ENCODE results near the gene IFT57. TPM values are rescaled to one million over a fixed set of nuclear protein-coding genes. Genes with fewer than 3 reads are reported as not detected.

IFT57 gene
- total and polyA plus RNA-seq, 4 experiments from 2014 or later = 24.1 to 55.2 (median 38.5) TPM

- POLR2A ChIA-PET (ENCODE audit: partially characterized antibody) = interaction anchor here (0.7 to 15.2 kb wide), 26 partner anchors 8 to 603 kb away, joined by 3 to 531 read pairs (median 4); partner anchors contain the start of genes BBX, CD47, CIP2A and DZIP3
- Histone ChIP-seq H3K27me3 (ENCODE audit: insufficient read depth, low read length) (no peaks in the 10 kb centered on the region), H3K4me1 (ENCODE audit: insufficient read depth, low read length) (peaks cover 74% of the 10 kb centered on the region), H3K27ac (ENCODE audit: low read depth, low read length) (peak overlapping the region; percentile 86), H3K9me3 (ENCODE audit: control insufficient read depth in 1 of 2, low read length in 2 of 2) (no peaks in the 10 kb centered on the region), H3K36me3 (ENCODE audit: insufficient read depth, low read length) (no peaks in the 10 kb centered on the region), H3K4me3 (ENCODE audit: low read length in 2 of 2) (peak overlapping the region; percentile 71 to 87)
- H3K27ac Mint-ChIP-seq = peak overlapping the region; percentile 92 to 100 (median 98)
- CTCF ChIA-PET (ENCODE audit: partially characterized antibody) = interaction anchor here (1.0 to 4.9 kb wide), 6 partner anchors 28 to 198 kb away, joined by 3 to 32 read pairs (median 3); no protein-coding TSS in a partner anchor
- peak overlapping the region; percentile 84 to 94 (median 92) for H3K4me3 Mint-ChIP-seq
- H3K4me1 Mint-ChIP-seq = peaks cover 61 to 89% (median 75%) of the 10 kb centered on the region in 4 donors
- peaks cover 0 to 6% (median 0%) of the 10 kb centered on the region in 8 donors for H3K9me3 Mint-ChIP-seq
- H3K36me3 Mint-ChIP-seq = peaks cover 15 to 19% of the 10 kb centered on the region in 2 donors
- DNase-seq = peak; percentile 78 to 86 (median 82)
- intact Hi-C loops (cut with micrococcal nuclease) = loop anchor here (1.0 to 5.0 kb wide), 4 partner anchors 24 to 138 kb away; partner anchors contain the start of genes CD47 and IFT57
- no peaks in the 10 kb centered on the region for H3K27me3 Mint-ChIP-seq
Measured at GRCh38 chr3:108125550-108126071, 96.6 kb downstream of the IFT57 start.

- POLR2A ChIA-PET (ENCODE audit: partially characterized antibody) = interaction anchor here (0.7 to 15.2 kb wide), 18 partner anchors 9 to 602 kb away, joined by 3 to 531 read pairs (median 5); partner anchors contain the start of genes BBX, CD47 and IFT57
- H3K27ac Mint-ChIP-seq = peak overlapping the region; percentile 92 to 100 (median 98)
- H3K4me1 Mint-ChIP-seq = peaks cover 59 to 86% (median 73%) of the 10 kb centered on the region in 4 donors
- Histone ChIP-seq H3K4me3 (ENCODE audit: low read length in 2 of 2) (peak overlapping the region; percentile 71 to 87), H3K27me3 (ENCODE audit: insufficient read depth, low read length) (no peaks in the 10 kb centered on the region), H3K4me1 (ENCODE audit: insufficient read depth, low read length) (peaks cover 71% of the 10 kb centered on the region), H3K36me3 (ENCODE audit: insufficient read depth, low read length) (no peaks in the 10 kb centered on the region), H3K9me3 (ENCODE audit: control insufficient read depth in 1 of 2, low read length in 2 of 2) (no peaks in the 10 kb centered on the region), H3K27ac (ENCODE audit: low read depth, low read length) (peak overlapping the region; percentile 86)
- intact Hi-C loops (cut with micrococcal nuclease) = loop anchor here (1.0 to 5.0 kb wide), 4 partner anchors 24 to 138 kb away; partner anchors contain the start of genes CD47 and IFT57
- H3K27me3 Mint-ChIP-seq = no peaks in the 10 kb centered on the region
- H3K4me3 Mint-ChIP-seq = peak overlapping the region; percentile 84 to 94 (median 92)
- peaks cover 15 to 18% of the 10 kb centered on the region in 2 donors for H3K36me3 Mint-ChIP-seq
- DNase-seq = no peak
- peaks cover 0 to 6% (median 0%) of the 10 kb centered on the region in 8 donors for H3K9me3 Mint-ChIP-seq
- CTCF ChIA-PET (ENCODE audit: partially characterized antibody) = interaction anchor here (1.0 to 4.9 kb wide), 6 partner anchors 28 to 197 kb away, joined by 3 to 32 read pairs (median 3); no protein-coding TSS in a partner anchor
Measured at GRCh38 chr3:108125153-108125543, 97.1 kb downstream of the IFT57 start.

- H3K4me1 Mint-ChIP-seq = peaks cover 58 to 86% (median 73%) of the 10 kb centered on the region in 4 donors
- intact Hi-C loops (cut with micrococcal nuclease) = loop anchor here (1.0 to 5.0 kb wide), 4 partner anchors 23 to 137 kb away; partner anchors contain the start of genes CD47 and IFT57
- ChIA-PET CTCF (ENCODE audit: partially characterized antibody) (interaction anchor here (1.0 to 4.9 kb wide), 5 partner anchors 31 to 280 kb away, joined by 3 to 32 read pairs (median 3); no protein-coding TSS in a partner anchor), POLR2A (ENCODE audit: partially characterized antibody) (interaction anchor here (0.9 to 15.2 kb wide), 11 partner anchors 10 to 185 kb away, joined by 3 to 531 read pairs (median 12); partner anchors contain the start of genes CD47 and IFT57)
- H3K4me1 ChIP-seq (ENCODE audit: insufficient read depth, low read length) = peaks cover 69% of the 10 kb centered on the region
- no peaks in the 10 kb centered on the region for H3K9me3 ChIP-seq (ENCODE audit: control insufficient read depth in 1 of 2, low read length in 2 of 2)
- peak overlapping the region; percentile 71 to 87 for H3K4me3 ChIP-seq (ENCODE audit: low read length in 2 of 2)
- no peaks in the 10 kb centered on the region for H3K36me3 ChIP-seq (ENCODE audit: insufficient read depth, low read length)
- no peaks in the 10 kb centered on the region for H3K27me3 Mint-ChIP-seq
- H3K27ac ChIP-seq (ENCODE audit: low read depth, low read length) = peak overlapping the region; percentile 86
- H3K36me3 Mint-ChIP-seq = peaks cover 12 to 14% of the 10 kb centered on the region in 2 donors
- peaks cover 0 to 6% (median 0%) of the 10 kb centered on the region in 8 donors for H3K9me3 Mint-ChIP-seq
- peak; percentile 74 to 90 (median 79) for DNase-seq
- H3K27ac Mint-ChIP-seq = peak overlapping the region; percentile 92 to 100 (median 98)
- no peaks in the 10 kb centered on the region for H3K27me3 ChIP-seq (ENCODE audit: insufficient read depth, low read length)
- H3K4me3 Mint-ChIP-seq = peak overlapping the region; percentile 84 to 94 (median 92)
Measured at GRCh38 chr3:108124337-108125152, 97.7 kb downstream of the IFT57 start.

GRCh38 chr3:108123326-108123725, 98.9 kb downstream of the IFT57 start:
- peaks cover 6 to 8% of the 10 kb centered on the region in 2 donors for H3K36me3 Mint-ChIP-seq
- Histone ChIP-seq H3K9me3 (ENCODE audit: control insufficient read depth in 1 of 2, low read length in 2 of 2) (no peaks in the 10 kb centered on the region), H3K27me3 (ENCODE audit: insufficient read depth, low read length) (no peaks in the 10 kb centered on the region), H3K27ac (ENCODE audit: low read depth, low read length) (no peak overlapping the region), H3K4me1 (ENCODE audit: insufficient read depth, low read length) (peaks cover 60% of the 10 kb centered on the region), H3K4me3 (ENCODE audit: low read length in 2 of 2) (no peak overlapping the region), H3K36me3 (ENCODE audit: insufficient read depth, low read length) (no peaks in the 10 kb centered on the region)
- CTCF ChIA-PET (ENCODE audit: partially characterized antibody) = interaction anchor here (1.0 to 4.9 kb wide), 4 partner anchors 30 to 281 kb away, joined by 3 to 32 read pairs (median 4); no protein-coding TSS in a partner anchor
- H3K27me3 Mint-ChIP-seq = no peaks in the 10 kb centered on the region
- H3K4me3 Mint-ChIP-seq = peak overlapping the region in 5 of 8 donors; percentile 17 to 42 (median 23)
- no peak for DNase-seq
- POLR2A ChIA-PET (ENCODE audit: partially characterized antibody) = interaction anchor here (1.3 to 15.2 kb wide), 4 partner anchors 11 to 184 kb away, joined by 3 to 531 read pairs (median 78); partner anchors contain the start of genes CD47 and IFT57
- intact Hi-C loops (cut with micrococcal nuclease) = no loop called here
- peak overlapping the region; percentile 2 to 98 (median 82) for H3K27ac Mint-ChIP-seq
- H3K4me1 Mint-ChIP-seq = peaks cover 47 to 84% (median 69%) of the 10 kb centered on the region in 4 donors
- H3K9me3 Mint-ChIP-seq = peaks cover 0 to 3% (median 0%) of the 10 kb centered on the region in 8 donors

- H3K36me3 ChIP-seq (ENCODE audit: insufficient read depth, low read length) = no peaks in the 10 kb centered on the region
- Mint-ChIP-seq H3K36me3 (peaks cover under 1 to 2% of the 10 kb centered on the region in 2 donors), H3K4me1 (peaks cover 40 to 79% (median 66%) of the 10 kb centered on the region in 4 donors), H3K27me3 (no peaks in the 10 kb centered on the region), H3K9me3 (no peaks in the 10 kb centered on the region), H3K4me3 (peak overlapping the region in 1 of 8 donors; percentile 42), H3K27ac (peak overlapping the region in 6 of 7 donors; percentile 10 to 85 (median 76))
- H3K4me3 ChIP-seq (ENCODE audit: low read length in 2 of 2) = no peak overlapping the region
- no peaks in the 10 kb centered on the region for H3K27me3 ChIP-seq (ENCODE audit: insufficient read depth, low read length)
- peaks cover 49% of the 10 kb centered on the region for H3K4me1 ChIP-seq (ENCODE audit: insufficient read depth, low read length)
- intact Hi-C loops (cut with micrococcal nuclease) = no loop called here
- no peak for DNase-seq
- H3K9me3 ChIP-seq (ENCODE audit: control insufficient read depth in 1 of 2, low read length in 2 of 2) = no peaks in the 10 kb centered on the region
- ChIA-PET CTCF (ENCODE audit: partially characterized antibody) (interaction anchor here (1.4 kb wide), 2 partner anchors 23 to 30 kb away, joined by 4 to 8 read pairs; no protein-coding TSS in a partner anchor), POLR2A (ENCODE audit: partially characterized antibody) (interaction anchor here (1.5 to 15.2 kb wide), 2 partner anchors 15 to 30 kb away, joined by 3 to 531 read pairs; partner anchors contain the start of gene CD47)
- no peak overlapping the region for H3K27ac ChIP-seq (ENCODE audit: low read depth, low read length)
Measured at GRCh38 chr3:108122276-108122675, 99.9 kb downstream of the IFT57 start.

- peak overlapping the region in 4 of 8 donors; percentile 15 to 46 (median 38) for H3K4me3 Mint-ChIP-seq
- no peaks in the 10 kb centered on the region for H3K27me3 Mint-ChIP-seq
- Histone ChIP-seq H3K4me1 (ENCODE audit: insufficient read depth, low read length) (peaks cover 23% of the 10 kb centered on the region), H3K27ac (ENCODE audit: low read depth, low read length) (no peak overlapping the region), H3K9me3 (ENCODE audit: control insufficient read depth in 1 of 2, low read length in 2 of 2) (no peaks in the 10 kb centered on the region), H3K36me3 (ENCODE audit: insufficient read depth, low read length) (no peaks in the 10 kb centered on the region), H3K4me3 (ENCODE audit: low read length in 2 of 2) (no peak overlapping the region), H3K27me3 (ENCODE audit: insufficient read depth, low read length) (no peaks in the 10 kb centered on the region)
- H3K4me1 Mint-ChIP-seq = peaks cover 20 to 56% (median 45%) of the 10 kb centered on the region in 4 donors
- no peaks in the 10 kb centered on the region for H3K36me3 Mint-ChIP-seq
- peak overlapping the region in 5 of 7 donors; percentile 5 to 73 (median 52) for H3K27ac Mint-ChIP-seq
- ChIA-PET CTCF (ENCODE audit: partially characterized antibody) (no interaction called here), POLR2A (ENCODE audit: partially characterized antibody) (interaction anchor here (15.2 kb wide), 1 partner anchor 27 kb away, joined by 531 read pairs; the partner anchor contains the start of gene CD47)
- no peak for DNase-seq
- intact Hi-C loops (cut with micrococcal nuclease) = no loop called here
- H3K9me3 Mint-ChIP-seq = no peaks in the 10 kb centered on the region
Measured at GRCh38 chr3:108119398-108120104, 102.7 kb downstream of the IFT57 start.
